HCT116 (cell line): ENCODE data around the gene ZNF341. TPM values are rescaled to one million over a fixed set of nuclear protein-coding genes. Genes with fewer than 3 reads are reported as not detected.

Experiments
- ATAC-seq: fragments of 200-7000 bp; cut with Tn5 transposase; 2 replicates; pipeline ENCODE4 v1.9.1; 2020; ENCODE audit warnings: mild to moderate bottlenecking, moderate library complexity
- BruUV-seq: library from RNA; stranded (reverse); fragments of 400-500 nt; replicated peaks from 2 replicates; lab custom pipeline; 2021; lab: Mats Ljungman, UMichigan
- CTCF ChIA-PET: fragments of 300-600 bp; sonication (Branson Sonifier 250); formaldehyde crosslinking; loops from one replicate; lab custom pipeline; 2021; ENCODE audit warnings: antibody characterized with exemption; lab: Charles Lee
- POLR2A ChIA-PET: fragments of 300-600, 350-600 bp; sonication (Branson Sonifier 250); formaldehyde crosslinking; loops from one replicate; lab custom pipeline; 2021; ENCODE audit warnings: antibody characterized with exemption; lab: Charles Lee
- RAD21 ChIA-PET, 2 experiments: fragments of 300-600 bp; sonication (Branson Sonifier 250); formaldehyde crosslinking; loops; one replicate each; lab custom pipeline; 2023; ENCODE audit warnings: low total read pairs in 2 of 2; ENCODE audit not compliant: uncharacterized antibody in 2 of 2, unreplicated experiment in 2 of 2, low non-redundant PET in 1 of 2; lab: Charles Lee
- DNase-seq: peaks from one replicate; pipeline ENCODE4 v3.0.0-alpha.2; 2010; ENCODE audit warnings: low read depth, low spot score
- H2AFZ ChIP-seq: fragments of 200-600 bp; shearing (Covaris generic), sonication (generic); 2 replicates; pipeline ENCODE4 v1.6.1; 2017; ENCODE audit warnings: low read depth, mixed run types, mixed read lengths, antibody characterized with exemption, low read length; ENCODE audit not compliant: poor library complexity, severe bottlenecking
- H3K27ac ChIP-seq: 2 replicates; pipeline ENCODE4 v1.5.1; 2012; ENCODE audit warnings: low read depth, low read length
- H3K27me3 ChIP-seq: fragments of 200-600 bp; sonication (generic); 2 replicates; pipeline ENCODE4 v1.6.1; 2016; ENCODE audit warnings: mixed run types, low read length, mixed read lengths; ENCODE audit not compliant: insufficient read depth
- H3K36me3 ChIP-seq, 2 experiments: fragments of 200-500 bp in 1 of 2; fragments of 200-600 bp in 1 of 2; sonication (Bioruptor generic) in 1 of 2; sonication (generic) in 1 of 2; 2 replicates each; pipeline versions ENCODE4 v1.5.1 to v1.6.1; 2014 to 2016; ENCODE audit warnings: low read length in 2 of 2, inconsistent platforms in 1 of 2, mixed read lengths in 1 of 2, mixed run types in 1 of 2; ENCODE audit not compliant: insufficient read depth in 2 of 2, control insufficient read depth in 1 of 2
- H3K4me1 ChIP-seq, 2 experiments: fragments of 200-600 bp in 1 of 2; sonication (generic) in 1 of 2; 2 replicates each; pipeline versions ENCODE4 v1.5.1 to v1.6.1; 2012 to 2017; ENCODE audit warnings: low read length in 2 of 2, inconsistent platforms in 1 of 2, mild to moderate bottlenecking in 1 of 2, mixed read lengths in 1 of 2, mixed run types in 1 of 2, moderate library complexity in 1 of 2; ENCODE audit not compliant: insufficient read depth in 2 of 2, control insufficient read depth in 1 of 2
- H3K4me2 ChIP-seq: fragments of 200-600 bp; sonication (generic); 2 replicates; pipeline ENCODE4 v1.6.1; 2017; ENCODE audit warnings: mixed run types, low read length, mixed read lengths
- H3K4me3 ChIP-seq, 2 experiments: fragments of 200-600 bp in 1 of 2; sonication (generic) in 1 of 2; replicated peaks in 1 of 2; 2 replicates each; pipeline ENCODE4 v1.5.1; 2011 to 2016; ENCODE audit warnings: low read length in 2 of 2, control low read depth in 1 of 2, low read depth in 1 of 2, mild to moderate bottlenecking in 1 of 2, mixed read lengths in 1 of 2, mixed run types in 1 of 2
- H3K79me2 ChIP-seq: fragments of 200-600 bp; sonication (generic); 2 replicates; pipeline ENCODE4 v1.6.1; 2017; ENCODE audit warnings: mild to moderate bottlenecking, mixed run types, low read length, moderate library complexity, mixed read lengths; ENCODE audit not compliant: insufficient read depth
- H3K9ac ChIP-seq: fragments of 200-600 bp; sonication (generic); 2 replicates; pipeline ENCODE4 v1.6.1; 2016; ENCODE audit warnings: low read length, mixed read lengths
- H3K9me2 ChIP-seq: fragments of 200-600 bp; sonication (generic), shearing (Covaris generic); 2 replicates; pipeline ENCODE4 v1.6.1; 2017; ENCODE audit warnings: mixed run types, mild to moderate bottlenecking, moderate library complexity; ENCODE audit not compliant: insufficient read depth
- H3K9me3 ChIP-seq, 2 experiments: fragments of 200-500 bp in 1 of 2; fragments of 200-600 bp in 1 of 2; sonication (Bioruptor generic) in 1 of 2; sonication (generic) in 1 of 2; 2 replicates each; pipeline ENCODE4 v1.6.1; 2014 to 2017; ENCODE audit warnings: low read length in 2 of 2, mixed read lengths in 2 of 2, inconsistent platforms in 1 of 2, low read depth in 1 of 2, mild to moderate bottlenecking in 1 of 2, mixed run types in 1 of 2, moderate library complexity in 1 of 2; ENCODE audit not compliant: control insufficient read depth in 1 of 2, insufficient read depth in 1 of 2
- H4K20me1 ChIP-seq: fragments of 200-600 bp; sonication (generic), shearing (Covaris generic); 2 replicates; pipeline ENCODE4 v1.6.1; 2017; ENCODE audit warnings: mixed run types, mild to moderate bottlenecking, moderate library complexity; ENCODE audit not compliant: insufficient read depth
- CBX3 ChIP-seq: IDR thresholded peaks from 2 replicates; pipeline ENCODE4 v1.6.1; 2012; ENCODE audit warnings: low read depth
- CEBPB ChIP-seq: IDR thresholded peaks from 2 replicates; pipeline ENCODE4 v1.6.1; 2012; ENCODE audit warnings: low read depth
- ELF1 ChIP-seq: IDR thresholded peaks from 2 replicates; pipeline ENCODE4 v1.6.1; 2012; ENCODE audit warnings: low read depth, borderline replicate concordance
- EZH2 ChIP-seq: fragments of 200-600 bp; sonication (generic); IDR thresholded peaks from 2 replicates; pipeline ENCODE4 v1.6.1; 2017; ENCODE audit warnings: antibody characterized with exemption, mixed run types
- EZH2phosphoT487 ChIP-seq: fragments of 200-600 bp; IDR thresholded peaks from 2 replicates; pipeline ENCODE4 v1.6.1; 2018; ENCODE audit warnings: antibody characterized with exemption, borderline replicate concordance
- JUND ChIP-seq: IDR thresholded peaks from 2 replicates; pipeline ENCODE4 v1.6.1; 2012
- POLR2AphosphoS5 ChIP-seq: IDR thresholded peaks from 2 replicates; pipeline ENCODE4 v1.6.1; 2011; ENCODE audit warnings: mild to moderate bottlenecking, low read depth, low read length, moderate library complexity
- YY1 ChIP-seq: IDR thresholded peaks from 2 replicates; pipeline ENCODE4 v1.6.1; 2011; ENCODE audit warnings: low read length, low read depth, moderate library complexity, mild to moderate bottlenecking; ENCODE audit not compliant: insufficient replicate concordance; ENCODE audit errors: extremely low read depth
- intact Hi-C: fragments of 100-400 bp; cut with micrococcal nuclease; formaldehyde crosslinking; loops from 2 replicates; pipeline ENCODE4 v1.10.0; 2022
- total RNA-seq: library from RNA; stranded (reverse); gene quantifications from one replicate; pipeline ENCODE4 v1.2.1, GENCODE V29; 2021; ENCODE audit not compliant: unreplicated experiment
- TF ChIP-seq, protein P1 (sequence below): IDR thresholded peaks from 2 replicates; pipeline ENCODE4 v1.6.1; 2011; ENCODE audit warnings: mild to moderate bottlenecking, low read length, moderate library complexity; ENCODE audit not compliant: insufficient replicate concordance; ENCODE audit errors: extremely low read depth

Gene ZNF341
- total RNA-seq, 1 experiment from 2014 or later = 4.9 TPM

DNA sequence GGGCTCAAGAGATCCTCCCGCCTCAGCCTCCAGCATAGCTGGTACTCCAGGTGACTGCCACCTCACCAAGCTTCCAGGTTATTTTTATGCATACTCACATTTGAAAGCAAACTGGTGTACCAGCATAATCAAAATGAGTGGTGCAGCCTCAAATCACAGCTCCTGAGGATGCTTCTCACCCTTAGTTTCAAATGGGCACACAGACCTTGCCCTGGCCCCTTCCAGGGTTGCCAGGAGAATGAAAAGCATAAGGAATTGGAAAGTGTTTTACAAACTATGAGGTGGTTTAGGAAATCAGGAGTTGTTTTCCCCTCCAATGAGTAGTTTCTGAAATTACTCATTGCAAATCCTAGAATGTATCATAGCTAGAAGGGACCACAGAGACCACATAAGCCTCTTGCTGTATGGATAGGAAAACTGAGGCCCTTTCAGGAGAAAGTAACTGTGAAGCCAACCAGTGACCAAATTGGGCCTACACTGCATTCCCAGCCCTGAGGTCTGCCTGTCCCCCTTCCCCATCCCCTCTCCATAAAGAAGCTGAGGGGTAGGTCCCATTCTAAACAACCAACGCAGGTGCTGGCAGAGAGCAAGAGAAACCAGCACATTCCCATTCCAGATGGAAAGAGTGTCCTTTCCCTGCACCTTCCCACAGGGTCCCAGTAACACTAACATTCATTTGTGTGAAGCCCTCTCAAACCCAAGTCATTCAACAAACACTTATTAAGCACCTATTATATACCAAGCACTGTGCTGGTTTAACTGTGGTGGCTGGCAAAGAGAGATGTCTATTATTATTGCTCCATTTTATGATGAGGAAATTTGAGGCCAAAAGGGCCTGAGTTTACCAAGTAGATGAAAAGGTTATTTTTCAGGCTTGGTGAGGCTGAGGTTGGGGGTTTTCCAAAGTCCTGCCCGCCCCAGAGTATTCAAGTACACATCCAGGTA is 43.5 kb upstream of the ZNF341 start:
- RAD21 ChIA-PET = no interaction called here
- no peaks in the 10 kb centered on the region for H4K20me1 ChIP-seq
- no peak for ATAC-seq
- DNase-seq = no peak
- no TSS peak for BruUV-seq
- H3K4me1 ChIP-seq = peaks cover 13 to 35% of the 10 kb centered on the region in 2 experiments
- H3K4me2 ChIP-seq = no peak overlapping the region
- peaks cover 23% of the 10 kb centered on the region for H3K79me2 ChIP-seq
- H3K9me2 ChIP-seq = no peaks in the 10 kb centered on the region
- H3K27me3 ChIP-seq = no peaks in the 10 kb centered on the region
- CTCF ChIA-PET = no interaction called here
- TF ChIP-seq EZH2phosphoT487 (no peak), ELF1 (no peak), EZH2 (no peak), CBX3 (no peak), CEBPB (no peak), POLR2AphosphoS5 (no peak), YY1 (no peak), JUND (no peak)
- TF ChIP-seq, protein P1, sequence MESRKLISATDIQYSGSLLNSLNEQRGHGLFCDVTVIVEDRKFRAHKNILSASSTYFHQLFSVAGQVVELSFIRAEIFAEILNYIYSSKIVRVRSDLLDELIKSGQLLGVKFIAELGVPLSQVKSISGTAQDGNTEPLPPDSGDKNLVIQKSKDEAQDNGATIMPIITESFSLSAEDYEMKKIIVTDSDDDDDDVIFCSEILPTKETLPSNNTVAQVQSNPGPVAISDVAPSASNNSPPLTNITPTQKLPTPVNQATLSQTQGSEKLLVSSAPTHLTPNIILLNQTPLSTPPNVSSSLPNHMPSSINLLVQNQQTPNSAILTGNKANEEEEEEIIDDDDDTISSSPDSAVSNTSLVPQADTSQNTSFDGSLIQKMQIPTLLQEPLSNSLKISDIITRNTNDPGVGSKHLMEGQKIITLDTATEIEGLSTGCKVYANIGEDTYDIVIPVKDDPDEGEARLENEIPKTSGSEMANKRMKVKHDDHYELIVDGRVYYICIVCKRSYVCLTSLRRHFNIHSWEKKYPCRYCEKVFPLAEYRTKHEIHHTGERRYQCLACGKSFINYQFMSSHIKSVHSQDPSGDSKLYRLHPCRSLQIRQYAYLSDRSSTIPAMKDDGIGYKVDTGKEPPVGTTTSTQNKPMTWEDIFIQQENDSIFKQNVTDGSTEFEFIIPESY = no peak
- no peak overlapping the region for H3K27ac ChIP-seq
- H3K9me3 ChIP-seq = no peaks in the 10 kb centered on the region
- no peak overlapping the region for H3K4me3 ChIP-seq
- intact Hi-C loops = no loop called here
- no peaks in the 10 kb centered on the region for H3K36me3 ChIP-seq
- no peak overlapping the region for H3K9ac ChIP-seq
- POLR2A ChIA-PET = no interaction called here
- H2AFZ ChIP-seq = no peak overlapping the region
